Measurements from ENCODE around the gene AMIGO1. TPM values are rescaled to one million over a fixed set of nuclear protein-coding genes. Genes with fewer than 3 reads are reported as not detected.

AMIGO1 gene
- total RNA-seq, 1 experiment from 2014 or later, result 0.10 TPM

DNA sequence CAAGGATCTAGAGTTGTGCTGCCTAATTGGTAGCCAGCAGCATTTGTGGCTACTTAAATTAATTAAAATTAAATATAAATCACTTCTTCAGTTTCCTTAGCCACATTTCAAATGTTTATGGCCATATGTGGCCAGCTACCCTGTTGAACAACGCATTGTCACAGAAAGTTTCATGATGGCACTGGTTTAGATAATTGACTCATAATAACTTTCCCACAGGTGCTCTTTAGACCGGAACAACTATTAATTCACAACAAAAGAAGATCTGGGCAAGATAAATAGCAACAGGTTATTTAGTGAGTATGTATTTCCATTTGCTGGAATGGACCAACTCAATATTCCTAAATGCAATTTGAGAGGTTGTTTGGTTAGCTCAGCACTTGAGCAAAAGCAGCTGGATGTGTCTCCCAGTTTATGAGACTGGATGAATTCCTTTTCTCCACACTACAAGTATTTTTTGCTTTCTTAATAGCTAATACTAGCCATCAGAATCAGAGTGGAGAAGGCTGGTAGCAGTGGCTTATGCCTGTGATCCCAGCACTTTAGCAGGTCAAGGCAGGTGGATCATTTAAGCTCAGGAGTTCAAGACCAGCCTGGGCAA is 3.7 kb upstream of the AMIGO1 start (continued):
- TF ChIP-seq, protein P1, sequence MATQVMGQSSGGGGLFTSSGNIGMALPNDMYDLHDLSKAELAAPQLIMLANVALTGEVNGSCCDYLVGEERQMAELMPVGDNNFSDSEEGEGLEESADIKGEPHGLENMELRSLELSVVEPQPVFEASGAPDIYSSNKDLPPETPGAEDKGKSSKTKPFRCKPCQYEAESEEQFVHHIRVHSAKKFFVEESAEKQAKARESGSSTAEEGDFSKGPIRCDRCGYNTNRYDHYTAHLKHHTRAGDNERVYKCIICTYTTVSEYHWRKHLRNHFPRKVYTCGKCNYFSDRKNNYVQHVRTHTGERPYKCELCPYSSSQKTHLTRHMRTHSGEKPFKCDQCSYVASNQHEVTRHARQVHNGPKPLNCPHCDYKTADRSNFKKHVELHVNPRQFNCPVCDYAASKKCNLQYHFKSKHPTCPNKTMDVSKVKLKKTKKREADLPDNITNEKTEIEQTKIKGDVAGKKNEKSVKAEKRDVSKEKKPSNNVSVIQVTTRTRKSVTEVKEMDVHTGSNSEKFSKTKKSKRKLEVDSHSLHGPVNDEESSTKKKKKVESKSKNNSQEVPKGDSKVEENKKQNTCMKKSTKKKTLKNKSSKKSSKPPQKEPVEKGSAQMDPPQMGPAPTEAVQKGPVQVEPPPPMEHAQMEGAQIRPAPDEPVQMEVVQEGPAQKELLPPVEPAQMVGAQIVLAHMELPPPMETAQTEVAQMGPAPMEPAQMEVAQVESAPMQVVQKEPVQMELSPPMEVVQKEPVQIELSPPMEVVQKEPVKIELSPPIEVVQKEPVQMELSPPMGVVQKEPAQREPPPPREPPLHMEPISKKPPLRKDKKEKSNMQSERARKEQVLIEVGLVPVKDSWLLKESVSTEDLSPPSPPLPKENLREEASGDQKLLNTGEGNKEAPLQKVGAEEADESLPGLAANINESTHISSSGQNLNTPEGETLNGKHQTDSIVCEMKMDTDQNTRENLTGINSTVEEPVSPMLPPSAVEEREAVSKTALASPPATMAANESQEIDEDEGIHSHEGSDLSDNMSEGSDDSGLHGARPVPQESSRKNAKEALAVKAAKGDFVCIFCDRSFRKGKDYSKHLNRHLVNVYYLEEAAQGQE (IDR thresholded peaks at IDR 0.05; ENCODE audit: low read depth), result no peak
- no peak for TF ChIP-seq POLR2A (IDR thresholded peaks at IDR 0.05; ENCODE audit: borderline replicate concordance, extremely low read depth, insufficient read depth, insufficient read length)
- no peak for TF ChIP-seq TCF7L2 (IDR thresholded peaks at IDR 0.05; ENCODE audit: borderline replicate concordance, extremely low read depth, insufficient read depth, insufficient read length)
- TF ChIP-seq EGR1 (IDR thresholded peaks at IDR 0.05; ENCODE audit: low read depth), result no peak
- TF ChIP-seq FOSL1 (IDR thresholded peaks at IDR 0.05; ENCODE audit: low read depth), result no peak

DNA sequence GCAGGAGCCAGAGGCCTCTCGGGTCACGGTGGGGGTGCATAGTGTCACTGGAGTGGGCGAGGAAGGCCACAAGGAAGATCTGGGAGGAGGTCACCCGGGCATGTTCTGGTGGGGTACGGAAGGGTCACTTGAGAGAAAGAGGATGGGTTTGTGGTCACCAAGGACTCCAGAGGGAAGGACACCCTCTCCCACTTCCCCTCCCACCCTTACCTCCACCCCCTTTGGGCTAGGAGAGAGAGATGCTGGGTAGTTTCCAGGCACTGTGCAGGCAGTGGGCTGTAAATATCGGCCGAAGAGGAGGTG is 703 bp downstream of the AMIGO1 start:
- TF ChIP-seq SRF (IDR thresholded peaks at IDR 0.05; ENCODE audit: low read depth), result no peak
- Histone ChIP-seq H3K9ac (ENCODE audit: low read length) (no peak overlapping the region), H3K79me2 (ENCODE audit: insufficient read depth, low read length) (no peaks in the 10 kb centered on the region), H3K4me1 (ENCODE audit: control insufficient read depth in 1 of 2, insufficient read depth in 2 of 2, low read length in 2 of 2) (peaks cover 0 to 5% of the 10 kb centered on the region in 2 experiments; a peak in 2 of 4 replicates), H3K4me2 (ENCODE audit: low read length) (no peak overlapping the region), H3K27me3 (ENCODE audit: insufficient read depth, low read length) (peaks cover 7% of the 10 kb centered on the region; the same call in 1 of the 2 replicates), H3K9me3 (ENCODE audit: control insufficient read depth in 1 of 2, insufficient read depth in 1 of 2, low read depth in 1 of 2, low read length in 2 of 2) (no peaks in the 10 kb centered on the region), H3K4me3 (replicated peaks in 1 of 2; ENCODE audit: low read depth in 1 of 2, low read length in 2 of 2) (no peak overlapping the region), H3K27ac (ENCODE audit: low read depth, low read length) (no peak overlapping the region), H4K20me1 (ENCODE audit: insufficient read depth) (no peaks in the 10 kb centered on the region), H3K36me3 (ENCODE audit: control insufficient read depth in 1 of 2, insufficient read depth in 2 of 2, low read length in 2 of 2) (no peaks in the 10 kb centered on the region), H3K9me2 (ENCODE audit: insufficient read depth) (no peaks in the 10 kb centered on the region; the same call in 1 of the 2 replicates), H2AFZ (ENCODE audit: low read depth, low read length, poor library complexity, severe bottlenecking) (no peak overlapping the region)
- DNase-seq (ENCODE audit: low read depth, low spot score), result no peak
- no TSS peak for BruUV-seq (replicated peaks)
- no peak for ATAC-seq
- intact Hi-C loops (cut with micrococcal nuclease), result no loop called here
- ChIA-PET CTCF (no interaction called here), POLR2A (no interaction called here), RAD21 (ENCODE audit: low non-redundant PET in 1 of 2, low total read pairs in 2 of 2, uncharacterized antibody in 2 of 2, unreplicated experiment in 2 of 2) (no interaction called here)
